Kidney epithelial cell (primary cell): ENCODE data around the gene CHST14. TPM values are rescaled to one million over a fixed set of nuclear protein-coding genes. Genes with fewer than 3 reads are reported as not detected.

Experiments
- DNase-seq: peaks from one replicate; pipeline ENCODE4 v3.0.0-alpha.2; 2010; ENCODE audit warnings: low read depth
- H3K27me3 ChIP-seq: 2 replicates; pipeline ENCODE4 v1.6.0; 2011; ENCODE audit warnings: low read length; ENCODE audit not compliant: control insufficient read depth, insufficient read depth
- H3K36me3 ChIP-seq: 2 replicates; pipeline ENCODE4 v1.5.1; 2011; ENCODE audit warnings: low read length; ENCODE audit not compliant: control insufficient read depth, insufficient read depth
- H3K4me3 ChIP-seq: 2 replicates; pipeline ENCODE4 v1.5.1; 2011; ENCODE audit warnings: low read depth, mild to moderate bottlenecking, control low read depth, low read length
- CTCF ChIP-seq: IDR thresholded peaks from 2 replicates; pipeline ENCODE4 v1.5.1; 2011; ENCODE audit warnings: mild to moderate bottlenecking, moderate library complexity, low read length, control low read depth, inconsistent platforms; ENCODE audit not compliant: insufficient read depth, poor library complexity, severe bottlenecking
- total RNA-seq: library from RNA; depleted of rRNA; stranded (reverse); fragments of >200 nt; gene quantifications from 2 replicates; pipeline ENCODE4 v1.2.3, GENCODE V29; 2015

The CHST14 gene
- total RNA-seq, 1 donor from 2014 or later, result 25.8 TPM

DNA sequence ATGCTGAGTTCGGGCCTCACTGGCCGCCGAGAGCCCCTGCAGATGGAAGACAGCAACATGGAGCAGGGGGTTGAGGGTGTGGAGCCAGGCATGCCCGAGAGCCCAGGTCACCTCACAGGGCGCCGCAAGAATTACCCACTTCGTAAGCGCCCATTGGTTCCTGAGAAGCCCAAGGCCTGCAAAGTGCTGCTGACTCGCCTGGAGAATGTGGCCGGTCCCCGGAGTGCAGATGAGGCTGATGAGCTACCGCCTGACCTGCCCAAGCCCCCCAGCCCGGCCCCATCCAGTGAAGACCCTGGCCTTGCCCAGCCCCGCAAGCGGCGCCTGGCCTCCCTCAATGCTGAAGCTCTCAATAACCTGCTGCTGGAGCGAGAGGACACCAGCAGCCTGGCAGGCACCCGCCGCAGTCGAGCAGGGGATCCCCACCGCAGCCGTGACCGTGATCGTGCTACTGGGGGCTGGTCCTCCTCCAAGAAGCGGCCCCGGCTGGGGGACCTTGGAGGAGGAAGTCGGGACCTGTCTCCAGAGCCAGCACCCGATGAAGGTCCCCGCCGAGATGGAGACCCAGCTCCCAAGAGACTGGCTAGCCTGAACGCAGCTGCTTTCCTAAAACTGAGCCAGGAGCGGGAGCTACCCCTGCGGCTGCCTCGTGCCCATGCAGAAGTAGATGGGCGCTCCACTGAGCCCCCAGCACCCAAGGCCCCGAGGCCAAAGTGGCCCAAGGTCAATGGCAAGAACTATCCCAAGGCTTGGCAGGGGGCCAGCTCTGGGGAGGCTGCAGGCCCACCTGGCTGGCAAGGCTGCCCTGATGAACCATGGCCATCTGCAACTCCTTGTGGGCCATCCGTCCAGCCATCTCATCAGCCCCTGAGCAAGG lies 12.1 kb upstream of the CHST14 start:
- Histone ChIP-seq H3K27me3 (no peaks in the 10 kb centered on the region), H3K36me3 (no peaks in the 10 kb centered on the region), H3K4me3 (no peak overlapping the region)
- no peak for DNase-seq
- TF ChIP-seq CTCF, result no peak

GRCh38 chr15:40459391-40460015 lies 11.3 kb upstream of the CHST14 start:
- H3K4me3 ChIP-seq, result no peak overlapping the region
- no peaks in the 10 kb centered on the region for H3K27me3 ChIP-seq
- H3K36me3 ChIP-seq, result no peaks in the 10 kb centered on the region
- TF ChIP-seq CTCF, result no peak
- no peak for DNase-seq

- TF ChIP-seq CTCF, result no peak
- no peak overlapping the region for H3K4me3 ChIP-seq
- DNase-seq, result no peak
- no peaks in the 10 kb centered on the region for H3K27me3 ChIP-seq
- peaks cover 2% of the 10 kb centered on the region for H3K36me3 ChIP-seq
These were observed 10.4 kb upstream of the CHST14 start for GRCh38 chr15:40460404-40460803.

DNA sequence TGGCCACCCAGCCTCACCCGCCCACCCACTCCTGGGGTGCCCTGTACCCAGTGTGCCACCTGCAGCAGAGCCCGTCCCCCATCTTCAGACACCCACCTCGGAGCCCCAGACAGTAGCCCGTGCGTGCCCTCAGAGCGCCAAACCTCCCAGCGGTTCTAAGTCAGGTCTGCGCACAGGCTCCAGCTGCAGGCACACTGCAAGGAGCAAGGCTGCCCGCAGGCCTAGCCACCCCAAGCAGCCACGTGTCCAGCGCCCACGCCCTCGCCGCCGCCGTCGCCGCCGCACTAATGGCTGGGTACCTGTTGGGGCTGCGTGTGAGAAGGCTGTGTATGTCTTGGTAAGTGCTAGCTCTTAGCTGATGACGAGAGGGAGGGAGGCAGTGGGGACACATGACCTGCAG lies 8.8 kb upstream of the CHST14 start:
- DNase-seq, result no peak
- Histone ChIP-seq H3K36me3 (peaks cover 5% of the 10 kb centered on the region), H3K27me3 (no peaks in the 10 kb centered on the region), H3K4me3 (no peak overlapping the region)
- TF ChIP-seq CTCF, result no peak

DNA sequence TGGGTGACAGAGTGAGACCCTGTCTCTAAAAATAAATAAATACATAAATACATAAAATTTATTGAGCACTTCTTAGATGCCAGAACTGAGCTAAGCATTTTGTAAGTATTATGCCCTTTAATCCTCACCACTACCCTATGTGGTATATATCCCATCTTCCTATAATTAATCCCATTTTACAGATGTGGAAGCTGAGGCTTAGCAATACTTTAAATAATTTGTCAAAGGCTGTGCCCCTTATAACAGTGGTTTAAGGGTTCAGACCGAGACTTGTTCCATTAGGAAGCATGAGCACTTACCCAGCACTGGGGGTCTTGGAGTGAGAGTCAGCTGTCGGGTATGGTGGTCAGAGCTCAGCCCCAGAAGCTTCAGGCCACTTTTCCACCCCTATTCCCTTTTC lies 7.5 kb upstream of the CHST14 start:
- Histone ChIP-seq H3K36me3 (peaks cover 5% of the 10 kb centered on the region), H3K27me3 (no peaks in the 10 kb centered on the region), H3K4me3 (no peak overlapping the region)
- TF ChIP-seq CTCF, result no peak
- DNase-seq, result no peak
